IMR-90 (cell line): ENCODE results near the gene ANKRD13B.

ENCODE experiments used
- CTCF ChIP-seq: conservative IDR thresholded peaks from 2 replicates; pipeline ENCODE4 v1.5.1; 2012; ENCODE audit warnings: mild to moderate bottlenecking, low read depth, low read length, improper control_type of control experiment
- POLR2A ChIP-seq: IDR thresholded peaks from 2 replicates; pipeline ENCODE4 v1.6.1; 2012; ENCODE audit warnings: mild to moderate bottlenecking, low read depth, low read length
- SMC3 ChIP-seq: fragments of 150-350 bp; IDR thresholded peaks from 2 replicates; pipeline ENCODE4 v1.6.1; 2016; ENCODE audit warnings: low read depth, mild to moderate bottlenecking, antibody characterized with exemption, low read length, moderate library complexity

- no peak for TF ChIP-seq CTCF
- TF ChIP-seq POLR2A = no peak
- TF ChIP-seq SMC3 = no peak
Observed at GRCh38 chr17:29582772-29583171, 10.2 kb upstream of the ANKRD13B start.
